GM19324 (cell line): Measurements from ENCODE around the gene HSD17B12.
A peak's percentile ranks its signal among the peaks of the same experiment; 100 is the strongest.
"Not testable (repeated sequence)": the region's sequence is repeated elsewhere in the genome, so short reads cannot be mapped to it uniquely, and the experiment has no call there.

Experiments used
- ATAC-seq: cut with Tn5 transposase; IDR thresholded peaks from one replicate; pipeline ENCODE4 v1.9.1; 2021; ENCODE audit warnings: mild to moderate bottlenecking, moderate library complexity; ENCODE audit not compliant: unreplicated experiment, low FRiP score

Gene HSD17B12

GRCh38 chr11:43680521-43681400, at the start of gene HSD17B12:
Gene HSD17B12 (plus strand): TSS chr11:43680738. CDS start chr11:43680828, 90 bp downstream.
- ATAC-seq, result peak; percentile 99

DNA sequence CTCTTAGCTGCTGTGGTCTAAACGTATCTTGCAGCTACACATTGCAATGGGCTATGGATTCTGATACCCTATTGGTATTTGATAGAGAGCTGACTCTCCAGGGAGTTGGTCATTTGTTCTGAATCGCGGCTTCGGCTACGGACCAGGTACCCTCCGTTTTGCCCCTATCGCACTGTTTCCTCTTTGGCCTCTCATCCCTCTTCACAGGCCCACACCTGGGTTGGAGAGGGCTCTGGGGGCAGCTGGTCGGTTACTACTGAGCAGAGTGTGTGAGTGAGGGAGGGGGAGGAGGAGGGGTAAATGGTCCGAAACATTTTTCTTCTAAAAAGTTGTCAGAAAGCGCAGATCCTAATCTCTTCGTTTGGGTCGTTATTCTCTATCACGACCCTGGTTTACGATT, 48.8 kb upstream of the HSD17B12 start:
- no peak for ATAC-seq

- ATAC-seq, result no peak
Measured at GRCh38 chr11:43632181-43632580, 48.4 kb upstream of the HSD17B12 start.

- no peak for ATAC-seq
Measured at GRCh38 chr11:43638717-43639116, 41.8 kb upstream of the HSD17B12 start.

GRCh38 chr11:43639224-43639623, 41.3 kb upstream of the HSD17B12 start:
- ATAC-seq, result no peak

DNA sequence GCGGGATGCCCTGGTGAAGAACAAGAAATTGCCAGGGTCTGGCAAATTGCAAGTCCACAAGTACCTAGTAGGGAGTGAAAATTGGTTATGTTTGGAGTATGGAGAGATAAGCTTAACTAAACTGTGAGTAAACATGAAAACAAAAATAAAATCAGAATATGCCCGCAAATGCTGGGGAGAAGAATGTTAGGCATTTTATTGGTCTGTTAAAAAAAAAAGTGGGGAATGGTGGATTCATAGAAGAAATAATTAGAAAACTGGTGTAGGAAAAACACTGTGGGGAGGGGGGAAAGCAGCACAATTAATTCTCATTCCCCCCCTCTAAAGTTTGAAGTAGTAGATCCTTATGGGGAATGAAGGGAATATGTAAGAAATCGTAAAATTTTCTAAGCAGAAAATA, 40.6 kb upstream of the HSD17B12 start:
- no peak for ATAC-seq

DNA sequence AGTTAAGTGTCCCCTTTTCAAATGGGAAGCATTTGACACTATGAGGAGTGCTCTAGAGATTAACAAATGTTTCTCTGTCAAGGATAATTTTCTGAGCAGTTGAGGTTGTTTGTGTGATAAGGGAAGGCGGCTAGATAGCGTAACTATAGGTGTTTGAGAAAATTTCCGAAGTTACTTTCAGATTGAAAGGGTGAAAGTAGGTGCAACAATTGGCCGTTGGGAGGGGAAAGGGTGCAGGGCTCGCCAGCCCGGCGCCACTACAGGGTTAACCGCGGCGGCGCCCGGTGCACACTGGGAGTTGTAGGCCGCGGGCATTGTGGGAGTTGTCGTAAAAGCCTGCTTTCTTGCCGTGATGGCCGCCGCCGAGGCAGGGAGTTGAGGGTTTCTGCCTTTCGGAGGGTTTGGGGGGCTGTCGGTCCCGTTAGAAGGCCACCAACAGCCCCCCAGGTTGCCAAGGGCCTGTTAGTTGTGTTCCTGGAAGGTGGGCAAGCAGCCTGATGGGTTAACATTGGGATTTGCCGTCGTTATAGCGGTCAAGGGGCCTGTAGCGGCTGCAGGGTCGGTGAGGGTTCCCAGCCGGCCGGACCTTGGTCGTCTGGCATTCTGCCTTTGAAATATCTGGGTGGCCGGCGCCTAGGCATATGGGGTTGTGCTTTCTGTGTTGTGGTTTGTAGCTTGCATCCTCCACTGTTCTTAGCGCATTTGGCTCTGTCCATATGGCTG, 36.5 kb upstream of the HSD17B12 start:
- peak; percentile 99 for ATAC-seq

- no peak for ATAC-seq
Measured at GRCh38 chr11:43644621-43645299, 35.8 kb upstream of the HSD17B12 start.

DNA sequence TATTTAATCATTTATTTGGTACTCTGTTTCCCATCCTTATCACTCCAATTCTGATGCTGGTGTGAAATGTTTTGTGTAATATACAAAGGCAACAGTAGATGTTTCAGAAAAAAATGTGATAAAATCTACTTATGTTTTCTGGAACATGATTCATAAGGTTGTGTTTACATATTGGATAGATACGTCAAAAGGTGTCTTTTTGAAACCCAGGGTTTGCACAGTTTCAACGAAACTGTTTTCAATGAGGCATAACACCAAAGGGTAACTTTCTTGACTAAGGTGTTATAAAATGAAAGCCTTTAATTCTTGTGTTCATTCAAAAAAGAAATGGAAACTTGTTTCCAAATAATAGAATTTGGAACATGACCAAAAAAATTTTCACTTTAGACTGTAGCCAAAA, 33.8 kb upstream of the HSD17B12 start:
- ATAC-seq, result no peak

GRCh38 chr11:43648888-43649287, 31.6 kb upstream of the HSD17B12 start:
- no peak for ATAC-seq

DNA sequence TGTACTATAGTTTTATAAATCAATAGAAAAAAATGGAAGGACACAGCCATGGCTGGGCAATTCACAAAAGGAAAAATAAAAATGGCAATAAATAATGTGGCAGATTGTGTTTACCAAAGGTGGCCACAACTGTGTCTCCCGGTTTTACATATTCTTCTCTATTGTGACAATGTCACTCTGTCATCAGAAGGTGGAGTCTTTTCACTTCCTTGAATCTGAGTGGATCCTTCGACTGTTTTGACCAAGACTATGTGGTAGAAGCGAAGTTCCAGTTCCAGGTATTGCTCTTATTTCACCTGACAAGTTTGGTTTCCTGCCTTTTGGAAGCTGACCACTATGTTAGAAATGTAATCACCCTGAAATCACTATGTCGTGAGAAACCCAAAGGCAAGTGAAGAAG, 31.0 kb upstream of the HSD17B12 start:
- no peak for ATAC-seq

- no peak for ATAC-seq
Measured at GRCh38 chr11:43649921-43650320, 30.6 kb upstream of the HSD17B12 start.

- not testable (repeated sequence) for ATAC-seq
Measured at GRCh38 chr11:43663018-43663417, 17.5 kb upstream of the HSD17B12 start.

- ATAC-seq, result no peak
Measured at GRCh38 chr11:43664295-43664694, 16.2 kb upstream of the HSD17B12 start.

GRCh38 chr11:43671284-43671683, 9.3 kb upstream of the HSD17B12 start:
- not testable (repeated sequence) for ATAC-seq

DNA sequence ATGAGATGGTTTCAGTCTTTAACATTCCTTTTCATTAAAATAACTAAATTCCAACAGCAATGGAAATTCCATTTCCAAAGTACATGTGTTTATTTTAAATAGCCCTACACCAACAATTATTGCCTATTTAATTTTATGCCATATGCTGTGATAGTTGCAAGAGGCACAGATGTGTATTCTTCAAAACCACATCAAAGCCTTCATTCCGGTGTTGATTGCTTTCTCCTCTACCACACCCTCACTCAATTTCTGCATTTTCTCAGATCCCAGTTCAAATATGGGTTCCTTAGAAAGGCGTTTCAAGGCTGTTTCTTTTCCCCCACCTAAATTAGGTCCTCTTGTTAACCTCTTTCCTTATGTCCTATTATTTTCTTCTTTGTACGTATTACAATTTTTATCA, 6.0 kb upstream of the HSD17B12 start:
- ATAC-seq, result no peak

- ATAC-seq, result no peak
Measured at GRCh38 chr11:43676933-43677332, 3.6 kb upstream of the HSD17B12 start.

DNA sequence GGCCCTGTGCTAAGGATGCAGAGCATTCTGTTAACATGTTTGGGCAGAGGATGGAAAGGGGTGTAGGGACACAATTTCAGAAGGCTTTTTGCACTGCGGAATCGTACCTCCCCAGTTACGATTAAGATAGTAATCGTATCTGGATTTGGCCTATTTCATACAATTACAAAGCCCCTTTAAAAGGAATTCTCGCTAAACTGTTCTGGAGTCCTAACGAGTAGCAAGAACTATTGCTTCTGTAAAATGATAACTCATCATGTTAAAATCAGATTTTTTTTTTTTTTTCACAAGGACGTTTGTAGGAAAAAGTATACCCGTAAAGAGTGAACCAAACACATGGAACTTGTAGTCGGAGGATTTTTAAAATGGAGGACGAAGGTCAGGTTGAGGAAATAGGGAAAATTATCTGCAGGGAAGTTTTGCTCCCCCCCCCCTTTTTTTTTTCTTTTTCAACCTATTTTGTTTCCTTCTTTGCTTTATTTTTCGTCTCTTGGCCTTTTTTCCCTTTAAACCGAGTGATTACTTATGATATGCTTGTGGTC, 934 bp downstream of the HSD17B12 start:
- ATAC-seq, result no peak

DNA sequence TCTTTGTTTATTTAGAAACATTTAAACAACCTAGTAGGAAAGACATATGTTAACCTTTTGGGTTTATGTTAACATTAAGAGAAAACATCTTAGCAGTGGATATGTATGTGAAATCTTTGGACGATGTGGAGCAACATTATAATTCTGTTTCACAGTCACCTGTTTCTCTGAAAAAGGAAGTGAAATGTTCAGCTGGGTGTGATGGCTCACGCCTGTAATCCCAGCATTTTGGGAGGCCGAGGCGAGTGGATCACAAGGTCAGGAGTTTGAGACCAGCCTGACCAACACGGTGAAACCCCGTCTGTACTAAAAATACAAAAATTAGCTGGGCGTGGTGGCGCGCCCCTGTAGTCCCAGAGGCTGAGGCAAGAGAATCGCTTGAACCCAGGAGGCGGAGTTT, 1.5 kb downstream of the HSD17B12 start:
- ATAC-seq, result not testable (repeated sequence)

GRCh38 chr11:43685440-43685839, 4.9 kb downstream of the HSD17B12 start:
- no peak for ATAC-seq

DNA sequence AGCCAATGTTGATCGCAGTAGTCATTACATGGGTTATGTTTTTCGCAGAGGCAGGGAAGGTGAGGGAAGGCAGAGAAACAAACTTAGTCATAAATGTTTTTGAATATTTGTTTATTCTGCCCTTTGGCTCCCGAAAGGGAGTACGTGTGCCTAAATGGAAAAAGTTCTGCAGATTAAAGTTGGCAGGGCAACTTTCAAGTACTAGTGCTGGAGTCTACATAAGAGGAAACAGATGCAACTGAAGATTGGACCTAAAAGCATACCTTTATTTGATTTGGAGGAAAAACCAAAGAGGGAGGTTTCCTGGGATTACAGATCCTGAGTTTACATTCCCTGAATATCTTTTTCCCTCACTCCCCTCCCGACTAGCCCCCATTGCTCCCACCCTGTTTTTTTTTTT, 5.7 kb downstream of the HSD17B12 start:
- ATAC-seq, result no peak
